ENCODE measurements around the gene IRF2BP2. TPM values are rescaled to one million over a fixed set of nuclear protein-coding genes. Genes with fewer than 3 reads are reported as not detected.

Gene IRF2BP2
- total and polyA plus RNA-seq, 2 of the 13 experiments (the other 11 are each of a cell fraction or from before 2014, with no cell fraction given) = 140 to 147 TPM

DNA sequence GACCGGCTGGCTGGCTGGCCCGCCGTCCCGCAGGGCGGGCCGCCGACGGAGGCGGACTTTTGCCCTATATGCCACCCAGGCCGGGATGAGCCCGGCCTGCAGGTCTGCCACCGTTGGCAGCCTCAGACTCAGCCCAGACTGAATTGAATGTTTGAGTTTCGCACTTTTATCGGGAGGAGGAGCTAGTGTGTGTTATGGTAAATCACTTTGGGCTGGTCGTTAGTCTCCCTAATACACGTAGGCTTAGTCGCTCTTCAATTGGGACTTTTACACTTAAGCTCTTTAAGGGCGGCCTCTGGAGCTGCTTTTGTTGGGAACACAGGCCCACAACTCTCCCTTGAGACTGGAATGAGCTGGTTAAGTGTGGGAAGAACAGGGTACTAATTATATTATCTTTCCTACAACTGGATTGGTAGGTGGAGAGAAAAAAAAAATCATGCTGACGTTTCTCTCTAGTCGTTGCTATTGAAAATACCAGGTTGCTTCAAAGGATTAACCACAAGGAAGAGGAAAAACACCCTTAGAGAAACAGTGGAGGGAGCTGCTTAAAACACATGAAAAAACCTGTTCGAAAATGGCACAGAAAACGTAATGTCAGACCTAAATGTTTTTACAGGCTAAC is 1.4 kb upstream of the IRF2BP2 start (continued):
- TF ChIP-seq, protein P1, sequence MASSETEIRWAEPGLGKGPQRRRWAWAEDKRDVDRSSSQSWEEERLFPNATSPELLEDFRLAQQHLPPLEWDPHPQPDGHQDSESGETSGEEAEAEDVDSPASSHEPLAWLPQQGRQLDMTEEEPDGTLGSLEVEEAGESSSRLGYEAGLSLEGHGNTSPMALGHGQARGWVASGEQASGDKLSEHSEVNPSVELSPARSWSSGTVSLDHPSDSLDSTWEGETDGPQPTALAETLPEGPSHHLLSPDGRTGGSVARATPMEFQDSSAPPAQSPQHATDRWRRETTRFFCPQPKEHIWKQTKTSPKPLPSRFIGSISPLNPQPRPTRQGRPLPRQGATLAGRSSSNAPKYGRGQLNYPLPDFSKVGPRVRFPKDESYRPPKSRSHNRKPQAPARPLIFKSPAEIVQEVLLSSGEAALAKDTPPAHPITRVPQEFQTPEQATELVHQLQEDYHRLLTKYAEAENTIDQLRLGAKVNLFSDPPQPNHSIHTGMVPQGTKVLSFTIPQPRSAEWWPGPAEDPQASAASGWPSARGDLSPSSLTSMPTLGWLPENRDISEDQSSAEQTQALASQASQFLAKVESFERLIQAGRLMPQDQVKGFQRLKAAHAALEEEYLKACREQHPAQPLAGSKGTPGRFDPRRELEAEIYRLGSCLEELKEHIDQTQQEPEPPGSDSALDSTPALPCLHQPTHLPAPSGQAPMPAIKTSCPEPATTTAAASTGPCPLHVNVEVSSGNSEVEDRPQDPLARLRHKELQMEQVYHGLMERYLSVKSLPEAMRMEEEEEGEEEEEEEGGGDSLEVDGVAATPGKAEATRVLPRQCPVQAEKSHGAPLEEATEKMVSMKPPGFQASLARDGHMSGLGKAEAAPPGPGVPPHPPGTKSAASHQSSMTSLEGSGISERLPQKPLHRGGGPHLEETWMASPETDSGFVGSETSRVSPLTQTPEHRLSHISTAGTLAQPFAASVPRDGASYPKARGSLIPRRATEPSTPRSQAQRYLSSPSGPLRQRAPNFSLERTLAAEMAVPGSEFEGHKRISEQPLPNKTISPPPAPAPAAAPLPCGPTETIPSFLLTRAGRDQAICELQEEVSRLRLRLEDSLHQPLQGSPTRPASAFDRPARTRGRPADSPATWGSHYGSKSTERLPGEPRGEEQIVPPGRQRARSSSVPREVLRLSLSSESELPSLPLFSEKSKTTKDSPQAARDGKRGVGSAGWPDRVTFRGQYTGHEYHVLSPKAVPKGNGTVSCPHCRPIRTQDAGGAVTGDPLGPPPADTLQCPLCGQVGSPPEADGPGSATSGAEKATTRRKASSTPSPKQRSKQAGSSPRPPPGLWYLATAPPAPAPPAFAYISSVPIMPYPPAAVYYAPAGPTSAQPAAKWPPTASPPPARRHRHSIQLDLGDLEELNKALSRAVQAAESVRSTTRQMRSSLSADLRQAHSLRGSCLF (CRISPR knock-in tag; IDR thresholded peaks at IDR 0.05; ENCODE audit: borderline replicate concordance) = no peak
- no peak for TF ChIP-seq ZNF383 (CRISPR knock-in tag; IDR thresholded peaks at IDR 0.05; ENCODE audit: borderline replicate concordance)
- TF ChIP-seq ZFP36 (IDR thresholded peaks at IDR 0.05; ENCODE audit: borderline replicate concordance, low read depth, low read length, partially characterized antibody) = no peak
- TF ChIP-seq AKAP8 (CRISPR knock-in tag; IDR thresholded peaks at IDR 0.05) = no peak
- no peak for TF ChIP-seq NCOA1 (CRISPR knock-in tag; IDR thresholded peaks at IDR 0.05)
- TF ChIP-seq, protein P2, sequence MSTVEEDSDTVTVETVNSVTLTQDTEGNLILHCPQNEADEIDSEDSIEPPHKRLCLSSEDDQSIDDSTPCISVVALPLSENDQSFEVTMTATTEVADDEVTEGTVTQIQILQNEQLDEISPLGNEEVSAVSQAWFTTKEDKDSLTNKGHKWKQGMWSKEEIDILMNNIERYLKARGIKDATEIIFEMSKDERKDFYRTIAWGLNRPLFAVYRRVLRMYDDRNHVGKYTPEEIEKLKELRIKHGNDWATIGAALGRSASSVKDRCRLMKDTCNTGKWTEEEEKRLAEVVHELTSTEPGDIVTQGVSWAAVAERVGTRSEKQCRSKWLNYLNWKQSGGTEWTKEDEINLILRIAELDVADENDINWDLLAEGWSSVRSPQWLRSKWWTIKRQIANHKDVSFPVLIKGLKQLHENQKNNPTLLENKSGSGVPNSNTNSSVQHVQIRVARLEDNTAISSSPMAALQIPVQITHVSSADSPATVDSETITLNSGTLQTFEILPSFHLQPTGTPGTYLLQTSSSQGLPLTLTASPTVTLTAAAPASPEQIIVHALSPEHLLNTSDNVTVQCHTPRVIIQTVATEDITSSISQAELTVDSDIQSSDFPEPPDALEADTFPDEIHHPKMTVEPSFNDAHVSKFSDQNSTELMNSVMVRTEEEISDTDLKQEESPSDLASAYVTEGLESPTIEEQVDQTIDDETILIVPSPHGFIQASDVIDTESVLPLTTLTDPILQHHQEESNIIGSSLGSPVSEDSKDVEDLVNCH (CRISPR knock-in tag; IDR thresholded peaks at IDR 0.05) = 0 out of 2 replicates have a peak, but pooled peaks have one; percentile 13
- no peak; the same call in 1 of the 2 replicates for TF ChIP-seq ZSCAN31 (CRISPR knock-in tag; IDR thresholded peaks at IDR 0.05; ENCODE audit: low read depth)
- peak; percentile 33; the same call in 1 of the 2 replicates for TF ChIP-seq ZNF652 (CRISPR knock-in tag; IDR thresholded peaks at IDR 0.05; ENCODE audit: borderline replicate concordance, low read depth)
- no peak for TF ChIP-seq ZEB1 (IDR thresholded peaks at IDR 0.05; ENCODE audit: insufficient replicate concordance, low read depth)
- TF ChIP-seq SPEN (CRISPR knock-in tag; IDR thresholded peaks at IDR 0.05; ENCODE audit: low read depth) = no peak
- TF ChIP-seq, protein P3, sequence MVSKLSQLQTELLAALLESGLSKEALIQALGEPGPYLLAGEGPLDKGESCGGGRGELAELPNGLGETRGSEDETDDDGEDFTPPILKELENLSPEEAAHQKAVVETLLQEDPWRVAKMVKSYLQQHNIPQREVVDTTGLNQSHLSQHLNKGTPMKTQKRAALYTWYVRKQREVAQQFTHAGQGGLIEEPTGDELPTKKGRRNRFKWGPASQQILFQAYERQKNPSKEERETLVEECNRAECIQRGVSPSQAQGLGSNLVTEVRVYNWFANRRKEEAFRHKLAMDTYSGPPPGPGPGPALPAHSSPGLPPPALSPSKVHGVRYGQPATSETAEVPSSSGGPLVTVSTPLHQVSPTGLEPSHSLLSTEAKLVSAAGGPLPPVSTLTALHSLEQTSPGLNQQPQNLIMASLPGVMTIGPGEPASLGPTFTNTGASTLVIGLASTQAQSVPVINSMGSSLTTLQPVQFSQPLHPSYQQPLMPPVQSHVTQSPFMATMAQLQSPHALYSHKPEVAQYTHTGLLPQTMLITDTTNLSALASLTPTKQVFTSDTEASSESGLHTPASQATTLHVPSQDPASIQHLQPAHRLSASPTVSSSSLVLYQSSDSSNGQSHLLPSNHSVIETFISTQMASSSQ (IDR thresholded peaks at IDR 0.05; ENCODE audit: low read depth) = no peak
- TF ChIP-seq, protein P3 (CRISPR knock-in tag; IDR thresholded peaks at IDR 0.05; ENCODE audit: borderline replicate concordance) = peak; percentile 30; the same call in 1 of the 2 replicates
- no peak; the same call in 1 of the 2 replicates for TF ChIP-seq ISL2 (CRISPR knock-in tag; IDR thresholded peaks at IDR 0.05)
- TF ChIP-seq, protein P4, sequence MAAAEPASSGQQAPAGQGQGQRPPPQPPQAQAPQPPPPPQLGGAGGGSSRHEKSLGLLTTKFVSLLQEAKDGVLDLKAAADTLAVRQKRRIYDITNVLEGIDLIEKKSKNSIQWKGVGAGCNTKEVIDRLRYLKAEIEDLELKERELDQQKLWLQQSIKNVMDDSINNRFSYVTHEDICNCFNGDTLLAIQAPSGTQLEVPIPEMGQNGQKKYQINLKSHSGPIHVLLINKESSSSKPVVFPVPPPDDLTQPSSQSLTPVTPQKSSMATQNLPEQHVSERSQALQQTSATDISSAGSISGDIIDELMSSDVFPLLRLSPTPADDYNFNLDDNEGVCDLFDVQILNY (CRISPR knock-in tag; conservative IDR thresholded peaks at IDR 0.05) = no peak
- TF ChIP-seq SOX5 (CRISPR knock-in tag; IDR thresholded peaks at IDR 0.05; ENCODE audit: borderline replicate concordance) = no peak; the same call in 1 of the 2 replicates
- peak; percentile 12; the same call in 1 of the 2 replicates for TF ChIP-seq ZNF678 (CRISPR knock-in tag; IDR thresholded peaks at IDR 0.05)
- TF ChIP-seq ADNP (CRISPR knock-in tag; IDR thresholded peaks at IDR 0.05) = no peak
- 0 out of 2 replicates have a peak, but pooled peaks have one; percentile 13 for TF ChIP-seq STAT5B (CRISPR knock-in tag; IDR thresholded peaks at IDR 0.05)

Measured in HepG2 (cell line).